Measurements from ENCODE around the gene CTCF. TPM values are rescaled to one million over a fixed set of nuclear protein-coding genes. Genes with fewer than 3 reads are reported as not detected.
"Not testable (repeated sequence)": the region's sequence is repeated elsewhere in the genome, so short reads cannot be mapped to it uniquely, and the experiment has no call there.

The CTCF gene
- 10 to 100 TPM; 37.0 to 42.2 TPM for total RNA-seq
- long read RNA-seq, transcript CTCF-211 (6 exons, 2,833 nt) = minor isoform, 5 of 55 reads
- long read RNA-seq, transcript CTCF-201 (12 exons, 3,941 nt) = major isoform, 10 of 55 reads
- long read RNA-seq, partial matches to known transcripts = 30 of 55 reads
- long read RNA-seq, other reads (novel, unspliced or antisense) = 4 of 55 reads

DNA sequence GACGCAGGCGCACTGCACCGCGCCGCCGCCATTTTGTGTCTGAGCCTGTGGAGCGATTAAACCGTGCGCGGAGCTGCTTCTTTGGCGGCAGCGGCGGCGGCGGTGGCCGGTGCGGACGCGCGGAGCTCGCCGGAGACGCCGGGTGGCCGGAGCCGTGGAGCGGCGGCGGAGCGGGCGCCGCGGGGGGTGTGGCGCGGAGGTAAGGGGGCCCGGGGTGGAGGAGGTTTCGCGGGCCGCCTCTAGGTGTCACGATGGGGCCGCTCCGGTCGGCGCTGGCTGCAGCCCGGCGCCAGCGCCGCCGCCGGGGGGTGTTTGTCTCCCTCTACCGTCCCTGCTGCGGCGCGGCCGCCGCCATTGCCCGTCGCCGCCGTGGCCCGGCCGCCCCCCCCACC lies at the start of gene CTCF:
Gene CTCF (plus strand): TSS at position 1 of the 392 bp plus-strand sequence. CDS start 48,307 bp downstream, outside the sequence.
- ATAC-seq (peak; percentile 56), DNase-seq (peak; percentile 78 to 88)
- intact Hi-C loops (cut with DNase I, micrococcal nuclease) = loop anchor here in 1 of 2 donors (10.0 kb wide), 1 partner anchor 92 kb away; no protein-coding TSS in a partner anchor

GRCh38 chr16:67513892-67514291 lies 48.4 kb upstream of the CTCF start:
- DNase-seq, ATAC-seq: not testable (repeated sequence)
- intact Hi-C loops (cut with DNase I, micrococcal nuclease) = loop anchor here in 1 of 2 donors (2.0 kb wide), 1 partner anchor 19 kb away; no protein-coding TSS in a partner anchor

- ATAC-seq = peak; percentile 72
- peak; percentile 74 to 92 for DNase-seq
- intact Hi-C loops (cut with DNase I, micrococcal nuclease) = loop anchor here in 1 of 2 donors (2.0 kb wide), 1 partner anchor 20 kb away; no protein-coding TSS in a partner anchor
These were observed 47.9 kb upstream of the CTCF start for GRCh38 chr16:67514382-67514828.

DNA sequence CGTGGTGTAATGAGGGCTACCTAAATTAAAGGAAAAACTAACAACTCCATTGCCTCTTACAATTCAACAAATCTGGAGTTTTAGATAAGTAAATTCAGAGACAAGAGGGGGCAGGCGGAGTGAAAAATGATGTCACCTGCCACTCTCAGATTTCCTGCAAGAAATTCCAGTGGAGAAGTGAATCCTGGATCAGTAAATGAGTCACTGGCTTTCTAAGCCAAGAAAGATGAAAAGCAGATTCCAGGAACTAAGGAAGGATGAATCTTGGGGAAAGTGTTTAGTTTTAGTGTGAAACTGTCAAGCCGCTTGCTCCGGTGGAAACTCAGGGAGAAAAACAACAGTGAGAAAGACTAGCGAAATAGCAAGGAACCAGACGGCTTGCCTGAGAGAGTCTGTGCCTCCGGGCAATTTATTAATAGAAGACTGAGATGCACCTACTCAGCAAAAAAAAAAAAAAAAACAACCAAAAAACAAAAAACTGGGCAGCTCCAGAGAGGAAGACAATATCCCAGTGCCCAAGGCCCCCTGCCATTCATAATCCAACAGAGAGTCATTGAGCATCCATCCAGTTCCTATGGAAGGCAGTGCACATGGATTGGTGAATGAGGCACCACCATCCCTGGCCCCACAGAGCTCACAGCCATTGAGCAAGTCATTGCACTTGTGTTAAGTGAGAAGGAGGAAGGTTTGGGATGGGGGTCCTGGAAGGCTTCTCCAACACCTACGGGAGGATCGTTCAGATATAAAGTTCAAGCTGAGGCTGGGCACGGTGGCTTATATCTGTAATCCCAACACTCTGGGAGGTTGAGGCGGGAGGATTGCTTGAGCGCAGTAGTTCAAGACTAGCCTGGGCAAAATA lies 45.8 kb upstream of the CTCF start:
- DNase-seq (no peak), ATAC-seq (no peak)
- intact Hi-C loops (cut with DNase I, micrococcal nuclease) = no loop called here

GRCh38 chr16:67517155-67517445 lies 45.2 kb upstream of the CTCF start:
- ATAC-seq = no peak
- intact Hi-C loops (cut with DNase I, micrococcal nuclease) = no loop called here
- DNase-seq = no peak

- DNase-seq (no peak), ATAC-seq (no peak)
- intact Hi-C loops (cut with DNase I, micrococcal nuclease) = no loop called here
These were observed 44.5 kb upstream of the CTCF start for GRCh38 chr16:67517661-67518423.

- intact Hi-C loops (cut with DNase I, micrococcal nuclease) = no loop called here
- ATAC-seq (no peak), DNase-seq (no peak)
These were observed 43.6 kb upstream of the CTCF start for GRCh38 chr16:67518676-67519075.

DNA sequence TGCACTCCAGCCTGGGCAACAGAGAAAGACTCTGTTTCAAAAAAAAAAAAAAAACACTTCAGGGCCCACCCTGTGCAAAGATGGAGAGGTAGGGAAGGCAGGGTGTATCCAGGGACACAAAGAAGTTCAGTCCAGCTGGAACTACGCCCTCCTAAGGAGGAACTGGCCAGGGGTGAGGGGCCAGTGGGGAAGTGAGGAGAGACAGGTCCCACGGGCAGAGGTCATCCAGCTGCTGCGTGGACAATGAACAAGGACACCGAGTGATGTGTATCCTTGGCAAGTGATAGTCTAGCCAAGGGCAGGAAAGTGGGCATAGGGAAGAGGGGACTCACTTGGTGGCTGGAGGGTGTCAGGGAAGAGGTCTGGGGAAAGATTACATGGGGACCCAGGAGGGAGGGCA lies 43.1 kb upstream of the CTCF start:
- no peak for ATAC-seq
- DNase-seq = no peak
- intact Hi-C loops (cut with DNase I, micrococcal nuclease) = no loop called here

DNA sequence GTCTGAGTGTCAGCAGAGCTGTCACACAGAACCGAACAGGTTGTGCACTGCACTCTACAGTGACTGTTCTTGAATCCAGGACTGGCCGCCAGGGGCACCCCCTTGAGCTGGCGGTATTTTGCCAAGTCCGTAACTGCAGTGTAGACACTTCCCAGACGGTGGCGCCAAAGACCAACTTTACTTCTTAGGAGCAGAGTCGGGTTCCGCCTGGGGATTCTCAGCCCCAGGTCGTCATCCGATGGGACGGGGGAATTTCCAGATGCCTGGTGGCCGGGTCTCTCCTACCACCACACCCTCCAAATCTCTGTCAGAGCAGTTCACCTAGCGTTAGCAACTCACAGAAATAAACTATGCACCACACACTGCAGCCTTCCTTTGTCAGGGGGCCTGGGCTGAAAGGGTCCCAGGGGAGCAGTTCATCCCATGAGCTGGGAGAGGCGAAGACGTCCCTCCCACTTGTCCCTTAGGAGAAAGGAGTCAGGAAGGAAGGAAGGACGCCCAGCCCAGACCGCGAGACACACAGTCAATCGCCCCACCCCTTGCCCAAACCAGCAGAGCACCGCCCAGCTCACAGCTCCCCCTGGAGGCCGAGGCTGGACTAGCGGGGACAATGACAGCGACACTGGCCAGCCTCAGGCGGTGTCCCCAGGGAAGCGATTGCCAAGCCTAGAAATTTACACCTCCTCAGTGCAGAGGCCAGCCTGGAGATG lies 41.1 kb upstream of the CTCF start:
- DNase-seq = peak; percentile 92 to 98
- intact Hi-C loops (cut with DNase I, micrococcal nuclease) = loop anchor here in 1 of 2 donors (5.0 kb wide), 1 partner anchor 146 kb away; the partner anchor contains the start of genes C16orf86 and ENKD1
- peak; percentile 90 for ATAC-seq

DNA sequence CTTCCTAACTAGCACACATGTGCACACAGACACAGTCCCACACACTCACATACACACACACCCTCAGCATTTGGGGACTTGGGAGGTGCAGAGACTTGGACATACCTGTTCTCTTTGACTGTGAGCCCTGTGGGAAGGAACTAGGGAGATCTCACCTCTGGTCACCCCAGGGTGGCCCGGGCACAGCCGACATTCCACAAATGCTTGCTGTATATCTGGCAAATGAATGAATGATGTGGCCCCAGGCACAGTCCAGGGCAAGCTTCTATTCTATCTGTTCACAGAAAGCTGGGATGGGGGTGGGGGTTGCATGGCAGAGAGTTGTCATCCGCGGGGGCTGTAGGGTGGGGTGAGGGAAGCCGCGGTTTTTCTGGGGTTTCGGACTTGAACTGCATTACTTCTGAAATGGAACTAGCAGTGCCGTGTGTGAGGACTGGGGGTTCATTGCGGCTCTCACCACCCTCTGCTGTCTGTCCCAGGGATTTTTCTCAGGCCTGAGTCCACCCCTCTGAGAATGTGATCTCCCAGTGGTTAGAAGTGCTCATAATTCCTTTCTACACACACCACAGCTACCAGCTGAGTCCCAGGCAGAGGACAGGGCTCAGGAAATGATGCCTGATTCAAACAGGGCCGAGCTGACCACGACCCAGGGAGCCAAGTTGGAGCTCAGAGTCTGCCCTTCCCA lies 37.0 kb upstream of the CTCF start:
- intact Hi-C loops (cut with DNase I, micrococcal nuclease) = no loop called here
- DNase-seq (no peak), ATAC-seq (no peak)

GRCh38 chr16:67526149-67526791 lies 36.1 kb upstream of the CTCF start:
- ATAC-seq (no peak), DNase-seq (no peak)
- intact Hi-C loops (cut with DNase I, micrococcal nuclease) = no loop called here

DNA sequence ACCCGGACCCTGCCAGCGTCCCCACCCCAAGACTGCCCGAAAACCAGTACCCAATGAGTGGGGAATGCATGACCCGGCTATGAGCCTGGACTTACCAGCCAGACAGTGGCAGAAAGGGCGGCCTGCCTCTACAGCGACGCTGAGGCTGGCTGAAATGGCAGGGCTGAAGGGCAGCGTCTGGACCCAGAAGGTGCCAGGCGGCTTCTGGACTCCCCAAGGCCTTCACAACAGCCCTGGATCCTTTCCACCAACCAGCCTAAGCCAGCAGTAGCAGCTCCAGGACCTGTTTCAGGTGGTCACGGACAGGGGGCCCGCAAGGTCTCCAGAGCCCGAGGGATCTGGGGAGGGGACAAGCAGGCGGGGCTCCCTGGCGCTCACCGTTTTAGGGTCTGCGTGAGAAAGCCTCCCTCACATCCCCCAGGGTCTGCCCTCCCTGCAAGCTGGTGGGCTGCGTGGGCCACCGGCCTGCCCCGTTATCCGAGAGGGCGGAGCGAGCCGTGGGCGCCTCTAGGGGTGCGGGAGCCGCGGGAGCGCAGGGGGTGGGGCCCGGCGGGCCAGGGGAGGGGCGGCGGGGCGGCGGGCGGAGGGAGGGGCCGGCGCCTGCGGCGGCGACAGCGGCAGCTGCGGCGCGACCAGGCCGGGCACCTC lies 34.0 kb upstream of the CTCF start, which contains the start of gene RIPOR1:
Gene RIPOR1 (plus strand): TSS at position 608 of the 648 bp plus-strand sequence. CDS start 9,618 bp downstream, outside the sequence.
- peak; percentile 65 for ATAC-seq
- intact Hi-C loops (cut with DNase I, micrococcal nuclease) = no loop called here
- DNase-seq = peak; percentile 51 to 68

DNA sequence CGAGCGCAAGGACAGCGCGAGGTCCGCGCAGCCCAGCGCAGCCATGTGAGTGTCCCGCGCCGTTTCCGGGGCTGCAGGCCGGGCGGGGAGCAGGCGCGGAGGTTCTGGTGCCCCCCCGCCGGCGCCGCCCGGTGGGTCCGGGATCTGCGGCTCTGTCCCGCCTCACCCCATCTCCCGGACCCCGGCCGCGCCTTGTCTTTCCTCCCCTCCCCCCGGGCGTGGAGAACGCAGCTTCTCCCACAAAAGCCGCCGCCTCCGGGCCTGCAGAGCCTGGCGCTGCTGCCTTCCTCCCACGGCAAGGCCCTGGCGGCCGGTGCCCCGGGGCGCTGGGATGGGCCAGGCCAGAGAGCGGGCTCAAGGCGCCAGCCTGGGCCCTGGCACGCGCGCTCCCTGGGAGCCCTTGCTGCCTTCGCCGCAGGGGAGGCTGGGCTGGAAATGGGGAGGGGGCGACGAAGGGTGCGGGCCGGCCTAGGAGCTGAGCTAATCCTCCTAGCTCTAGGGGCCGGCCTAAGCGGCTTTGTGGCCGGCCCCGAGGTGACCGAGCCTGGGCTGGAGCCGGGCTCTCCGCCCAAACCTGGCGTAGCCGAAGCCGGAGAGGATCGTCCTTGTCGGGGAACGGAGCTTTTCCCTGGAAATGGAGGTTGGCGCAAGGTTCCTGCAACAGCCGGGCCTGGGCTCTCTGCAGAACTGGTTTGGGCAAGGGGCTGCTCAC lies 33.3 kb upstream of the CTCF start:
- intact Hi-C loops (cut with DNase I, micrococcal nuclease) = no loop called here
- DNase-seq (peak in 1 of 2 donors; percentile 56), ATAC-seq (peak; percentile 67)

DNA sequence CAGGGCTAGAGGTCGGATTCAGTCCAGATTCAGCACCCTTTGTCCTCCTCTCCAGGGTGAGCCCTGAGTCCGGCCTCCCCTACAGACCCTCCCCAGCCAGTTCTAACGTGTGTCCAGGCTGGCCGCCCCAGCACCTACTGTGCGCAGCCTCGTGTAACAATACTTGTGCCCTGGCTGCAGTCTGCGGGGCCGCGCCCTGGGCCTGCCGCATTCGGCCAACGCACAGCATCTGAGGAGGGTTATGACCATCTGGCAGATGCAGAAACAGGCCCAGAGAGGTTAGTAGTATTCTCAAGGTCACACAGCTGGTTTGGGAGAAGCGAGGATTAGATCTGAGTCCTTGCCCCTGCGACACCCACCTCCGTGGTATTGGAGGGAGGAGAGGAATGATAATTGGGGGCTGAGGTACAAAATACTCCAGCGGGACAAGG lies 32.7 kb upstream of the CTCF start:
- ATAC-seq (peak; percentile 20), DNase-seq (no peak)
- intact Hi-C loops (cut with DNase I, micrococcal nuclease) = no loop called here

GRCh38 chr16:67530013-67530939 lies 32.0 kb upstream of the CTCF start:
- ATAC-seq (peak; percentile 57), DNase-seq (peak; percentile 66 to 77)
- intact Hi-C loops (cut with DNase I, micrococcal nuclease) = no loop called here
